K562 treated with DMSO at 1 percent for 48 hours (cell line): Measurements from ENCODE around the gene NLRP11. TPM values are rescaled to one million over a fixed set of nuclear protein-coding genes. Genes with fewer than 3 reads are reported as not detected.

Experiments used
- total RNA-seq: library from RNA; unstranded; fragments of 300-600 nt; gene quantifications from 2 replicates; pipeline ENCODE4 v1.2.3, GENCODE V29; 2022; ENCODE audit warnings: low replicate concordance; ENCODE audit errors: extremely low read depth

Gene NLRP11
- not detected in 2 replicates for total RNA-seq

DNA sequence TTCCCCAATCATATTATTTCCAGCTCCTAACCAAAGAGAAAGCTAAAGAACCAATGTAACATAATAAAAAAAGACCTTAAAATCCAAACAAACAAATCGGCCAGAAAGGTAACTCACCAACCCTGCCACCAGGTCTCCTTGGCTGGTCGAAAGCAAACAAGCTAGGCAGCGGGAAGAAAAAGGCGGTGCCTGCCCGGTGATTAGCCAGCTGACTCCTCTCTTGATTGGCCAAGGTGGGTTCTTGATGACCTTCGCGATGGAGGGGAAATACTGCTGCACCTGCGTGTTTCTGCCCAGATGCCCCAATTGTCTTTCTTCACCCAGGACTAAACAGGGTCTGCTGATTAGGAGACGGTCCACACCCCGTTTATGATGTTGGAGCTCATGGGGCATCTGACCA lies at the start of gene NLRP11:
NLRP11 (minus strand) TSS at position 154 of the 400 bp plus-strand sequence. CDS start 13,825 bp downstream, outside the sequence.

DNA sequence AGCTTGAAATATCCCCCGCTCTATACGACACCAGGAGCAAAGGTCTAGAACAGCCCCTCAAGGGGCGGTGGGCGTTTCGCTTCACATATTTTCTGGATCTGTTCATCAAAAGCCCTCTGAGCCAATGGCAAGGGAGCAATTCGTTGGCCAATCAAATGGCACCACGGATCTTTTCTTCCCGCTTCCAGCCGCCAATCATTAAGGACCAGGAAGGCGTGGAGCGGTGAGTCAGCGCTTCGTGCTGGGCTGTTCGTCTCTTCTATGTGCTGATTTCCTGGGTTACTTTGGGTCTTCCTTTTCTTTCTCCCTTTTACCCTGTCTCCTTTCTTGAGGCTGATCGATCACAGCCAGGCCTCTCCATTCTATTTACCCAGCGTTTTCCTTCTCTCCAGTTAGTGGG lies 4.5 kb upstream of the NLRP11 start, which contains the start of gene NLRP4:
NLRP4 (plus strand) TSS at position 201 of the 400 bp plus-strand sequence. CDS start 15,541 bp downstream, outside the sequence.

DNA sequence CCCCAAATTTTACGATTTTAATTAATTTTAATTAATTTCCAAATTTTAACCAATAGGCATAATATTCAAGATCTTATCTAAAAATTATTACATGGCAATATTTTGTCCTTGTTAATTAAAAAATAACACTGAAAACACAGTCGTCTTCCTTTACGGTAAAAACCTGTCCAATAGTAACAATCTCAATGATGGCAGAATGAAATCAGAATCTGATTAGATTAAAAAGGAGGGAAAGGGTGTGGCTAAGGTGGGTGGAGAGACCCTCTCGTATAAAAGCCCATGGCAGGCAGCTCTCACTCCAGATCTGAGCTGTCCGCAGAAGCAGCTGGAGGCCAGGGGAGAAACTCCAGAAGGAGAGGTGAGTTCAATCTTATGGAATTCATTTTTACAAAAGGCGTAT lies 63.0 kb downstream of the NLRP11 start, which contains the start of gene RFPL4AL1:
RFPL4AL1 (plus strand) TSS at position 301 of the 400 bp plus-strand sequence. CDS start 2,687 bp downstream, outside the sequence.

DNA sequence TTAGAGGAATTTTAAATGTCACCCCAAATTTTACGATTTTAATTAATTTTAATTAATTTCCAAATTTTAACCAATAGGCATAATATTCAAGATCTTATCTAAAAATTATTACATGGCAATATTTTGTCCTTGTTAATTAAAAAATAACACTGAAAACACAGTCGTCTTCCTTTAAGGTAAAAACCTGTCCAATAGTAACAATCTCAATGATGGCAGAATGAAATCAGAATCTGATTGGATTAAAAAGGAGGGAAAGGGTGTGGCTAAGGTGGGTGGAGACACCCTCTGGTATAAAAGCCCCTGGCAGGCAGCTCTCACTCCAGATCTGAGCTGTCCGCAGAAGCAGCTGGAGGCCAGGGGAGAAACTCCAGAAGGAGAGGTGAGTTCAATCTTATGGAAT lies 73.0 kb downstream of the NLRP11 start, which contains the start of gene RFPL4A:
RFPL4A (plus strand) TSS at position 301 of the 400 bp plus-strand sequence. CDS start 2,704 bp downstream, outside the sequence.

DNA sequence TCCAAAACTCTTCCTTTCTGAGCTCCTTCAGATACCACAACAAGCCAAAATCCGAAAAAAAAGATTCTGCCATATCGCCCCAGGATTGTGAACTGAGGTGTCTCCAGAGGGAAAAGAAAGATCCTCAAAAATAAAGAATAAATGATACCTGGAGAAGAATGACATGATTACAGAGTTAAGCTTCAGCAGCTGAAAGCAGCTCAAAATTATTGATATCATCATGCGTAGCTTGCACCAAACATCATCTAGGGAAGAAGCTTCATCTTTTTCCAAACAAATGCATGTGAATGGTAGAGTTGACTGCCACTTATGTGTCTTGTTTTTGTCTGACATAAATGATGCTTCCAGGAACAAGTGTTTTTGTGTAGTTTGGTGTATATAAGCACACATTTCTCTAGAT lies 93.5 kb downstream of the NLRP11 start, which contains the start of gene NLRP9:
NLRP9 (minus strand) TSS at position 101 of the 400 bp plus-strand sequence; CDS start at position 73, 28 bp downstream.

Other genes starting within 250 kb of the NLRP11 start
- gene FIZ1, start 232.5 kb downstream of the NLRP11 start, total RNA-seq = not detected in 2 replicates
- gene ZNF524, start 231.7 kb downstream of the NLRP11 start, total RNA-seq = not detected in 2 replicates
- gene ZNF865, start 226.4 kb downstream of the NLRP11 start, total RNA-seq = not detected in 2 replicates
- not detected in 2 replicates for gene ZNF784, start 207.4 kb downstream of the NLRP11 start, total RNA-seq
- not detected in 2 replicates for gene ZNF580, start 191.0 kb downstream of the NLRP11 start, total RNA-seq
- not detected in 2 replicates for gene ZNF581, start 188.3 kb downstream of the NLRP11 start, total RNA-seq
- gene CCDC106, start 183.8 kb downstream of the NLRP11 start, total RNA-seq = not detected in 2 replicates
- not detected in 2 replicates for gene U2AF2, start 177.0 kb downstream of the NLRP11 start, total RNA-seq
- not detected in 2 replicates for gene EPN1, start 156.8 kb downstream of the NLRP11 start, total RNA-seq
- gene NLRP9, start 93.6 kb downstream of the NLRP11 start, total RNA-seq = not detected in 2 replicates
- gene RFPL4A, start 72.9 kb downstream of the NLRP11 start, total RNA-seq = not detected in 2 replicates
- gene RFPL4AL1, start 62.9 kb downstream of the NLRP11 start, total RNA-seq = not detected in 2 replicates
- not detected in 2 replicates for gene NLRP4, start 4.5 kb upstream of the NLRP11 start, total RNA-seq
- not detected in 2 replicates for gene NLRP13, start 100.3 kb upstream of the NLRP11 start, total RNA-seq
- not detected in 2 replicates for gene NLRP8, start 115.8 kb upstream of the NLRP11 start, total RNA-seq
- gene NLRP5, start 154.8 kb upstream of the NLRP11 start, total RNA-seq = not detected in 2 replicates